ENCODE results near the gene IMPA2.

The IMPA2 gene

DNA sequence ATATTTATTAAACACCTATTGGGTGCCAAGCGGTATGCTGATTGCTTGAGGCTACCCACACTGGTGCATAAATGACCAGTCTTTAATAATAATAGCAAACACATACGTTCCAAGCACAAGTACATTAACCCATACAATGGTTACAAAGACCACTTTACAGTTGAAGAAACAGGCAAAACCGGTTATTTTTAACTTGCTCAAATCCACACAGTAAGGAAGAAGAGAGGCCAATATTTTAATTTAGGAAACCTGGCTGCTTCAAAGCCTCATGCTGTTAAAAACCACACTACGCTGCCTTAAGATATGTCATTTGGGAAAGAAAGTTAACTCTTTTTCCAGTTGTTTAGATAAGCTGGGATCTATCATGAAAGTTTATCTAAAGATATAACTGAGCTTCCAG, 2.4 kb upstream of the IMPA2 start:
- no peak overlapping the region for H3K23ac ChIP-seq (ENCODE audit: low read depth, low read length, poor library complexity)
- no CpG with 5 or more reads among the region's 4 CpGs for WGBS, 2 donors (ENCODE audit: extremely low coverage in 2 of 2, insufficient read length in 2 of 2, insufficient replicate concordance in 1 of 2)
- H2AFZ ChIP-seq (ENCODE audit: low read length): no peak overlapping the region
- no peak overlapping the region for H2BK120ac ChIP-seq (ENCODE audit: low read depth, low read length)
- no peak overlapping the region for H2BK5ac ChIP-seq (ENCODE audit: low read length)
- no peak overlapping the region for H4K8ac ChIP-seq (ENCODE audit: low read depth, low read length)
- no peaks in the 10 kb centered on the region for H3K27me3 ChIP-seq (ENCODE audit: control insufficient read depth in 3 of 3, insufficient read depth in 3 of 3, low read depth in 1 of 3, low read length in 3 of 3)
- no peak overlapping the region for H3K4ac ChIP-seq (ENCODE audit: low read length)
- no peak overlapping the region for H4K91ac ChIP-seq (ENCODE audit: low read depth, low read length, poor library complexity)
- H2AK5ac ChIP-seq (ENCODE audit: low read depth, low read length): no peak overlapping the region
- no peak overlapping the region for H3K9ac ChIP-seq (ENCODE audit: low read depth, low read length, poor library complexity)
- no peak overlapping the region for H3K27ac ChIP-seq (replicated peaks; ENCODE audit: low read length)
- peaks cover 4 to 10% of the 10 kb centered on the region in 2 donors for H3K4me1 ChIP-seq (ENCODE audit: control insufficient read depth in 2 of 2, insufficient read depth in 1 of 2, low read depth in 1 of 2, low read length in 2 of 2)
- H3K4me3 ChIP-seq (ENCODE audit: low read length in 2 of 2): no peak overlapping the region
- peaks cover 3% of the 10 kb centered on the region for H3K79me1 ChIP-seq (ENCODE audit: low read depth, low read length)
- H3K36me3 ChIP-seq (replicated peaks in 1 of 2; ENCODE audit: control insufficient read depth in 2 of 2, insufficient read depth in 2 of 2, low read length in 2 of 2): peaks cover 0 to 3% of the 10 kb centered on the region in 2 donors
- H3K9me3 ChIP-seq (replicated peaks in 1 of 2; ENCODE audit: control insufficient read depth in 2 of 2, insufficient read depth in 1 of 2, low read depth in 1 of 2, low read length in 2 of 2): peaks cover 0 to 3% of the 10 kb centered on the region in 2 donors
- no peak overlapping the region for H3K18ac ChIP-seq (ENCODE audit: low read length)
- DNase-seq (ENCODE audit: low spot score): no peak
- H2BK12ac ChIP-seq (ENCODE audit: low read length): no peak overlapping the region
- no peak overlapping the region for H3K4me2 ChIP-seq (ENCODE audit: insufficient read depth, low read length, poor library complexity, severe bottlenecking)
- no peak overlapping the region for H2BK15ac ChIP-seq (ENCODE audit: low read length)
- no peak overlapping the region for H3K14ac ChIP-seq (ENCODE audit: low read length)

- Histone ChIP-seq H3K9me3 (replicated peaks in 1 of 2; ENCODE audit: control insufficient read depth in 2 of 2, insufficient read depth in 1 of 2, low read depth in 1 of 2, low read length in 2 of 2) (peaks cover 0 to 3% of the 10 kb centered on the region in 2 donors), H3K23ac (ENCODE audit: low read depth, low read length, poor library complexity) (no peak overlapping the region), H2BK15ac (ENCODE audit: low read length) (no peak overlapping the region), H2BK5ac (ENCODE audit: low read length) (no peak overlapping the region), H3K36me3 (replicated peaks in 1 of 2; ENCODE audit: control insufficient read depth in 2 of 2, insufficient read depth in 2 of 2, low read length in 2 of 2) (peaks cover 0 to 6% of the 10 kb centered on the region in 2 donors), H3K18ac (ENCODE audit: low read length) (peak overlapping the region; percentile 99), H2BK120ac (ENCODE audit: low read depth, low read length) (peak overlapping the region; percentile 87), H4K91ac (ENCODE audit: low read depth, low read length, poor library complexity) (no peak overlapping the region), H4K8ac (ENCODE audit: low read depth, low read length) (no peak overlapping the region), H2AFZ (ENCODE audit: low read length) (peak overlapping the region; percentile 97), H3K4me2 (ENCODE audit: insufficient read depth, low read length, poor library complexity, severe bottlenecking) (peak overlapping the region; percentile 91), H3K9ac (ENCODE audit: low read depth, low read length, poor library complexity) (peak overlapping the region; percentile 92), H3K14ac (ENCODE audit: low read length) (no peak overlapping the region), H3K27ac (replicated peaks; ENCODE audit: low read length) (peak overlapping the region; percentile 97), H3K79me1 (ENCODE audit: low read depth, low read length) (peaks cover 7% of the 10 kb centered on the region), H2BK12ac (ENCODE audit: low read length) (no peak overlapping the region), H3K27me3 (ENCODE audit: control insufficient read depth in 3 of 3, insufficient read depth in 3 of 3, low read depth in 1 of 3, low read length in 3 of 3) (no peaks in the 10 kb centered on the region), H3K4ac (ENCODE audit: low read length) (no peak overlapping the region), H2AK5ac (ENCODE audit: low read depth, low read length) (no peak overlapping the region), H3K4me3 (ENCODE audit: low read length in 2 of 2) (peak overlapping the region; percentile 79 to 84), H3K4me1 (ENCODE audit: control insufficient read depth in 2 of 2, insufficient read depth in 1 of 2, low read depth in 1 of 2, low read length in 2 of 2) (peaks cover 5 to 10% of the 10 kb centered on the region in 2 donors)
- no CpG with 5 or more reads among the region's 11 CpGs for WGBS, 2 donors (ENCODE audit: extremely low coverage in 2 of 2, insufficient read length in 2 of 2, insufficient replicate concordance in 1 of 2)
- no peak for DNase-seq (ENCODE audit: low spot score)
Observed at GRCh38 chr18:11980163-11980493, 1.2 kb upstream of the IMPA2 start.

GRCh38 chr18:11980494-11981191, 664 bp upstream of the IMPA2 start:
- Histone ChIP-seq H2BK15ac (ENCODE audit: low read length) (peak overlapping the region; percentile 81), H2BK12ac (ENCODE audit: low read length) (no peak overlapping the region), H3K4me2 (ENCODE audit: insufficient read depth, low read length, poor library complexity, severe bottlenecking) (peak overlapping the region; percentile 91), H4K8ac (ENCODE audit: low read depth, low read length) (peak overlapping the region; percentile 43), H2AFZ (ENCODE audit: low read length) (peak overlapping the region; percentile 97), H3K9ac (ENCODE audit: low read depth, low read length, poor library complexity) (peak overlapping the region; percentile 92), H3K4me1 (ENCODE audit: control insufficient read depth in 2 of 2, insufficient read depth in 1 of 2, low read depth in 1 of 2, low read length in 2 of 2) (peaks cover 5 to 10% of the 10 kb centered on the region in 2 donors), H3K36me3 (replicated peaks in 1 of 2; ENCODE audit: control insufficient read depth in 2 of 2, insufficient read depth in 2 of 2, low read length in 2 of 2) (peaks cover under 1 to 6% of the 10 kb centered on the region in 2 donors), H3K79me1 (ENCODE audit: low read depth, low read length) (peaks cover 7% of the 10 kb centered on the region), H3K23ac (ENCODE audit: low read depth, low read length, poor library complexity) (peak overlapping the region; percentile 100), H2AK5ac (ENCODE audit: low read depth, low read length) (no peak overlapping the region), H3K9me3 (replicated peaks in 1 of 2; ENCODE audit: control insufficient read depth in 2 of 2, insufficient read depth in 1 of 2, low read depth in 1 of 2, low read length in 2 of 2) (peaks cover 0 to 3% of the 10 kb centered on the region in 2 donors), H3K27ac (replicated peaks; ENCODE audit: low read length) (peak overlapping the region; percentile 97), H3K14ac (ENCODE audit: low read length) (no peak overlapping the region), H2BK5ac (ENCODE audit: low read length) (peak overlapping the region; percentile 98), H4K91ac (ENCODE audit: low read depth, low read length, poor library complexity) (no peak overlapping the region), H3K27me3 (ENCODE audit: control insufficient read depth in 3 of 3, insufficient read depth in 3 of 3, low read depth in 1 of 3, low read length in 3 of 3) (no peaks in the 10 kb centered on the region), H2BK120ac (ENCODE audit: low read depth, low read length) (peak overlapping the region; percentile 87), H3K18ac (ENCODE audit: low read length) (peak overlapping the region; percentile 99), H3K4me3 (ENCODE audit: low read length in 2 of 2) (peak overlapping the region; percentile 79 to 84), H3K4ac (ENCODE audit: low read length) (no peak overlapping the region)
- DNase-seq (ENCODE audit: low spot score): peak; percentile 99
- WGBS, 2 donors (ENCODE audit: extremely low coverage in 2 of 2, insufficient read length in 2 of 2, insufficient replicate concordance in 1 of 2): no CpG with 5 or more reads among the region's 76 CpGs

GRCh38 chr18:11981543-11982366, 448 bp downstream of the IMPA2 start:
- H3K14ac ChIP-seq (ENCODE audit: low read length): peak overlapping the region; percentile 89
- H4K91ac ChIP-seq (ENCODE audit: low read depth, low read length, poor library complexity): no peak overlapping the region
- peak overlapping the region; percentile 96 for H3K18ac ChIP-seq (ENCODE audit: low read length)
- H3K36me3 ChIP-seq (replicated peaks in 1 of 2; ENCODE audit: control insufficient read depth in 2 of 2, insufficient read depth in 2 of 2, low read length in 2 of 2): peaks cover 6% of the 10 kb centered on the region in 2 donors
- H3K4me3 ChIP-seq (ENCODE audit: low read length in 2 of 2): peak overlapping the region; percentile 79 to 88
- peak overlapping the region; percentile 43 for H2BK15ac ChIP-seq (ENCODE audit: low read length)
- no peak overlapping the region for H3K4ac ChIP-seq (ENCODE audit: low read length)
- no peaks in the 10 kb centered on the region for H3K27me3 ChIP-seq (ENCODE audit: control insufficient read depth in 3 of 3, insufficient read depth in 3 of 3, low read depth in 1 of 3, low read length in 3 of 3)
- H3K27ac ChIP-seq (replicated peaks; ENCODE audit: low read length): peak overlapping the region; percentile 84
- peaks cover 0 to 3% of the 10 kb centered on the region in 2 donors for H3K9me3 ChIP-seq (replicated peaks in 1 of 2; ENCODE audit: control insufficient read depth in 2 of 2, insufficient read depth in 1 of 2, low read depth in 1 of 2, low read length in 2 of 2)
- H4K8ac ChIP-seq (ENCODE audit: low read depth, low read length): no peak overlapping the region
- peak overlapping the region; percentile 98 for H3K4me2 ChIP-seq (ENCODE audit: insufficient read depth, low read length, poor library complexity, severe bottlenecking)
- peaks cover 5 to 10% of the 10 kb centered on the region in 2 donors for H3K4me1 ChIP-seq (ENCODE audit: control insufficient read depth in 2 of 2, insufficient read depth in 1 of 2, low read depth in 1 of 2, low read length in 2 of 2)
- no peak overlapping the region for H2BK12ac ChIP-seq (ENCODE audit: low read length)
- DNase-seq (ENCODE audit: low spot score): peak; percentile 69
- H2AFZ ChIP-seq (ENCODE audit: low read length): peak overlapping the region; percentile 97
- H2BK120ac ChIP-seq (ENCODE audit: low read depth, low read length): peak overlapping the region; percentile 16
- peaks cover 7% of the 10 kb centered on the region for H3K79me1 ChIP-seq (ENCODE audit: low read depth, low read length)
- WGBS, 2 donors (ENCODE audit: extremely low coverage in 2 of 2, insufficient read length in 2 of 2, insufficient replicate concordance in 1 of 2): no CpG with 5 or more reads among the region's 71 CpGs
- peak overlapping the region; percentile 75 for H2AK5ac ChIP-seq (ENCODE audit: low read depth, low read length)
- H2BK5ac ChIP-seq (ENCODE audit: low read length): peak overlapping the region; percentile 99
- H3K23ac ChIP-seq (ENCODE audit: low read depth, low read length, poor library complexity): peak overlapping the region; percentile 100
- H3K9ac ChIP-seq (ENCODE audit: low read depth, low read length, poor library complexity): peak overlapping the region; percentile 83
